GM19035 (cell line): ENCODE measurements around the gene NEU4.

ENCODE experiments used
- ATAC-seq: cut with Tn5 transposase; IDR thresholded peaks from one replicate; pipeline ENCODE4 v1.9.1; 2021; ENCODE audit not compliant: unreplicated experiment

NEU4 gene

DNA sequence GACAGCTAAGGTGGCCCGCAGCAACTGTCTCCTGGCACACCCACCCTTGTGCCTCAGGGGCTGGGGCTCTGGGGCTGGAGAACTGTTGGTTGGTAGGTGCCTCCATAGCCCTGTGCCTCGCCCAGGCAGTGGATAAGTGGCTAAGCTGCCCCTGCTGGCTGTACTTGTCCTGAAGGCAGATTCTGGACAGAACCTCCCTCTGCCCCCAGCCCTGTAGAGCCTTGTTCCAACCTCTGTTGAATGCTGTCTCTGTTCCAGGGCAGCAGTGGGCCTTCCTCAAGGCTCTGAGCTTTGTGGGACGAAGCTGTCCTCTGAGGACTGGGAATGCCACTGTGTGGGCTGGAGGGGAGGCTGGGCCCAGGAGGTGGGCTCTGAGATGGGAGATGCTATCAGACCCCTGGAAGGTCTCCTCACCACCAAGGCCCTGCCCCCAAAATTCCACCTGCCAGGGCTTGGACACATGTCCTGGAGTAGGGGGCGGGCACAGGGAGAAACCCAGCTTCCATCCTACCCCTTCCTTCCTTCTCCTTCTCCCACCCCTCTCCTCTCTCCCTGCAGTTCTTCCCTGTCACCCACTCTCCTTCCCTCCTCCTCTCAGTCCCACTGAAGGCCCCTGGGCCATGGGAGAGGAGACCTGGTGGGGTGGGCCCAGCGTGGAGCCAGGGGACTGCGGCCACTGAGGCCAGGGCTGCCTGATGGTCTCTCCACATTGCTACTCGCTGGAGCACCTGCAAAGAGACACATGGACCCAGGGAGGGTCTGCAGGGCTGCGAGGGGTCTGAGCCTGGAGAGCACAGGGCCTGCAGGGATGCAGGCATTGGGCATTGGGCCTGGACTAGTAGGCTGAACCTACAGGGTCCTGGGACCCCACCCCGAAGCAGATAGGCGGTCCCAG is 51.4 kb downstream of the NEU4 start:
- peak; percentile 9 for ATAC-seq

DNA sequence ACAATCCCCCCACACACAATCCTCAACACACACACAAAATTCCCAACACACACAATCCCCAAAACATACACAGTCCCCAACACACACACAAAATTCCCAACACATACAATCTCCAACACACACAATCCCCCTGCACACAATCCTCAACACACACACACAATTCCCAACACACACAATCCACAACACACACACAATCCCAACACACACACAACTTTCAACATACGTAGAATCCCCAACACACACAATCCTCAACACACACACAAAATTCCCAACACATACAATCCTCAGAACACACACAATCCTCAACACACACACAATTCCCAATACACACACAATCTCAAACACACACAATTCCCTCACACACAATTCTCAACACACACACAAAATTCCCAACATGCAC is 52.3 kb downstream of the NEU4 start:
- ATAC-seq: no peak

DNA sequence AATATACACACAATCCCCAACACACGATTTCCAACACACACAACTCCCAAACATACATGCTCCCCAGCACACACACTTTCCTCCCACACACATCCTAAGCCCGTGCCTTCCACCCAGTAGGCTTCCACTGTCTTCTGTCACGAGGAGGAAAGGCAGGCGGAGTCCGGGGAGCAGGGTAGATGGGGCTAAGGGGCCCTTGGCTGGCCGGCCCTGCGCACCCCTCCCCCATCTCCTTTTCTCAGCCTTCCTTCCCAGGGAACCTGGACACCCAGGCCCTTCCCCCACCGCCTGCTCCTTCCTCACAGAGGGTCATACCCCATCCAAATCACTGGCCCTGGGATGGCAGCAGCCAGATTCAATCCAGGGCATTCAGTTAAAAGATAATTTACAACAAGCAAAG is 53.1 kb downstream of the NEU4 start:
- ATAC-seq: no peak

DNA sequence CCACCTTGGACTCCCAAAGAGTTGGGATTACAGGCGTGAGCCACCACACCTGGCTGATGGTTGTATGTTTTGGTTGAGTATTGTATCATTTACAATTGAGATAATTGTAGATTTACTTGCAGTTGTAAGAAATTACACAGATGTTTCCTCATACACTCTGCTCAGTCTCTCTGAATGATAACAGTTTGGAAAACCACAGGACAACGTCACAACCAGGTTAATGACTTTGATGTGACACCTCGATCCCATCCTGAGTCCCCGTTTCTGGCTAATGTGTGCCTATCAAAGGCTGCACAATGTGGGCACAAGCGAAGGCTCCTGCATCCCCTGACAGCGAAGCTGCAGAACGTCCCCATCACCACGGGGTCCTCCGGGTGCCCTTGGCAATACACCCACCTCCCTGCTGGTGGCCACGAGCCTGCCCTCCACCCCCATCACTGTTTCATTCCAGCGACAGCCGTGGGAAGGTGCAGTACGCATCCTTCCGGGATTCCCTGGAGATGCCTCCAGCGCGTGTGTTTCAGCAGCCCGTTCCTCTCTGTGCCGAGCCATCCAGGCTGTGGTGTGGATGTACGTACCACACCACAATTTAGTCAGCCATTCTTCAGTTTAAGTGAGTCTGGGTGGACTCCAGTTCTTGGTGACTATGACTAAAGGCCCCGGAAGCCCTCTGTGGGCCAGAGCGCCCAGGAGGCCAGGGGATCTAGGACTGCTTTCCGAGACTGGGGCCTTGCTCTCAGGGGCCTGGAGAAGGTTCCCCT is 54.0 kb downstream of the NEU4 start:
- ATAC-seq: no peak

DNA sequence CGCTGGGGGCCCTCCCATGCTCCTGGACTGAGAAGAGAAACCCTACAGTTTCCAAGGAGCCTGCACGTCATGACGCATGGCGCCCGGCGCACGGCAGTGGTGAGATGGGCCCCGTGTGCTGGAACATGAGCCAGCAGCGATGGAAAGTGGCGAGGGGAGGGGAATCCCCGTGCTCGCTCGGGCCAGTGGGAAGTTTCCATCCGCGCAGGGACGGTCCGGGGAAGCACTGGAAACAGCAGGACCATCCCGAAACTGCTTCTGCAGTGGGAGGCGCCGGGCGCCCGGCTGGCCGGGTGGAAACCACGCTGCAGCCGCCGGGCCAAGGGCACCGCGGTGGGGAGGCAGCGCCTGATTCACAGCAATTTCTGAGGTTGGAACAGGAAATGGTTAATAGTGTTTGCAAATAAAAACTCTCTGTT is 54.6 kb downstream of the NEU4 start:
- no peak for ATAC-seq

DNA sequence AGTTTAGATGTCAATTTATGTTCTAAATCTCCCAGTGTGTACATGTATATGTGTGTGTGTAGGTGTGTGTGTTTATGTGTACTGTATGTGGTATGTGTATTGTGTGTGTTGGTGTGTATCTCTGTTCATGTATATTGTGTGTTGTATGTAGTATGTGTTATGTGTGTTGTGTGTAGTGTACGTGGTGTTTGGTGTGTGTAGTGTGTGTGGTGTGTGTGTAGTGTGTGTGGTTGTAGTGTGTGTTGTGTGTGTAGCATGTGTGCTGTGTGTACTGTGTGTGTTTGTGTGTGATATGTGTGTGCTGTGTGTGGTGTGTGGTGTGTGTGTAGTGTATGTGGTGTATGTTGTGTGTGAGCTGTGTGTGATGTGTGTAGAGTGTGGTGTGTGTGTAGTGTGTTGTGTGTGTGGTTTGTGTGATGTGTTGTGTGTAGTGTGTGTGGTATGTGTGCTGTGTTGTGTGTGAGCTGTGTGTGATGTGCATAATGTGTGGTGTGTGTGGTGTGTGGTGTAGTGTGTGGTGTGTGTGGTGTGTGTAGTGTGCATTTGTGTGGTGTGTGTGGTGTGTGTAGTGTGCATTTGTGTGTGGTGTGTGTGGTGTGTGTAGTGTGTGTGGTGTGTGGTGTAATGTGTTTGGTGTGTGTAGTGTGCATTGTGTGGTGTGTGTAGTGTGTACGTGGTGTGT is 55.3 kb downstream of the NEU4 start:
- no peak for ATAC-seq

DNA sequence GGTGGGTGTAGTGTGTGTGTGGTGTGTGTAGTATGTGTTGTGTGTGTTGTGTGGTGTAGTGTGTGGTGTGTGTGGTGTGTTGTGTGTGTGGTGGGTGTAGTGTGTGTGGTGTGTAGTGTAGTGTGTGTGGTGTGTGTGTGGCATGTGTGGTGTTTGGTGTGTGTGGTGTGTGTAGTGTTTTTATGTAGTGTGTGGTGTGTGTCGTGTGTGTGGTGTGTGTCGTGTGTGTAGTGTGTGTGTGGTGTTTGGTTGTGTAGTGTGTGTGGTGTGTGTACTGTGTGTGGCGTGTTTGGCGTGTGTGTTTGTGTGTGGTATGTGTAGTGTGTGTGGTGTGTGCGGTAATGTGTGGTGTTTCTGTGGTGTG is 55.8 kb downstream of the NEU4 start:
- no peak for ATAC-seq

DNA sequence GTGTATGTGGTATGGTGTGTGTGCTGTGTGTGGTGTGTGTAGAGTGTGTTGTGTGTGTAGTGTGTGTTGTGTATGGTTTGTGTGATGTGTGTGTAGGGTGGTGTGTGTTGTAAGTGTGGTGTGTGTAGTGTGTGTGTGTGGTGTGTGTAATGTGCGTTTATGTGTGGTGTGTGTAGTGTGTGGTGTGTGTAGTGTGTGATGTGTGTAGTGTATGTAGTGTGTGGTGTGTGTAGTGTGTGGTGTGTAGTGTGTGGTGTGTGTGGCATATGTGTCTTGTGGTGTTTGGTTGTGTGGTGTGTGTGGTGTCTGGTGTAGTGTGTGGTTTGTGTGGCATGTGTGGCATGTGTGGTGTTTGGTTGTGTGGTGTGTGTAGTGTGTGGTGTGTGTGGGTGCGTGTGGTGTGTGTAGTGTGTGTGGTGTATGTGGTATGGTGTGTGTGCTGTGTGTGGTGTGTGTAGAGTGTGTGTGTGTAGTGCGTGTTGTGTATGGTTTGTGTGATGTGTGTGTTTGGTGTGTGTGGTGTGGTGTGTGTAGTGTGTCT is 56.5 kb downstream of the NEU4 start:
- no peak for ATAC-seq

DNA sequence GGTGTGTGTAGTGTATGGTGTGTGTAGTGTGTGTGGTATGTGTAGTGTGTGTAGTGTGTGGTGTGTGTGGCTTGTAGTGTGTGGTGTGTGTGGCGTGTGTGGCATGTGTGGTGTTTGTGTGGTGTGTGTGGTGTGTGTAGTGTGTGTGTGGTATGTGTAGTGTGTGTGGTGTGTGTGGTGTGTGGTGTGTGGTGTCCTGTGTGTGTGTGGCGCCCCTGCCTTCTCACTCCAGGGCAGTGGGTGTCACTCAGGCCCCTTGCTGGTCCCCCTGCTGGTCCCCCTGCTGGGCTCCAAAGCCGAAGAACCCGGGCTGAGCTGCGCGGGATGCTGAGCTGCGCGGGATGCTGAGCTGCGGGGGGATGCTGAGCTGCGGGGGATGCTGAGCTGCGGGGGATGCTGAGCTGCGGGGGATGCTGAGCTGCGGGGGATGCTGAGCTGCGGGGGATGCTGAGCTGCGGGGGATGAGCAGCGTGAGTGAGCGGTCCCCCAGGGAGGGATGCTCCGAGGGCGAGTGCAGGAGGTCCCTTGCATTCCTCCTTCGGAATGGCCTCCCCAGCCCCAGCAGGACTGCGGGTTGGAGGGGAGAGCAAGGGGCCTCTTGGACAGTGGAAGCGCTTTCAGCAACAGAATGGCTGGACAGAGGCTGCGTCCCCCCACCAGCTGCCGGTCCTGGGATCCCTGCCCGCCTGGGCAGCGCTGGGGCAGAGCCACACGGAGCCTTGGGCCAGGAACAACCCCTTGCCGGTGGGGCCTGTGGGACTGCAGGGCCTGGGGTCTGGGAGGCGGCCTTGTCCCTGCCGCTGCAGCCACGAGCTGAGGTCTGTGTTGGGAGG is 57.2 kb downstream of the NEU4 start:
- ATAC-seq: no peak
